H9 (cell line): ENCODE measurements around the gene DCX. TPM values are rescaled to one million over a fixed set of nuclear protein-coding genes. Genes with fewer than 3 reads are reported as not detected.

Experiments
- DNase-seq: peaks from one replicate; pipeline ENCODE4 v3.0.0-alpha.2; 2017
- H2AFZ ChIP-seq: one replicate; pipeline ENCODE4 v1.6.1; 2013; ENCODE audit warnings: mild to moderate bottlenecking, low read length, control low read depth, moderate library complexity
- H2AK5ac ChIP-seq: 2 replicates; pipeline ENCODE4 v1.6.1; 2013; ENCODE audit warnings: low read length, control low read depth, mixed read lengths; ENCODE audit not compliant: insufficient read length
- H2BK120ac ChIP-seq: one replicate; pipeline ENCODE4 v1.6.1; 2013; ENCODE audit warnings: low read depth, mild to moderate bottlenecking, low read length, control low read depth, inconsistent platforms; ENCODE audit not compliant: poor library complexity, severe bottlenecking
- H2BK12ac ChIP-seq: 2 replicates; pipeline ENCODE4 v1.6.1; 2013; ENCODE audit warnings: low read length, control low read depth, mixed read lengths, low read depth; ENCODE audit not compliant: insufficient read length
- H2BK15ac ChIP-seq: 2 replicates; pipeline ENCODE4 v1.6.1; 2013; ENCODE audit warnings: low read depth, low read length, control low read depth
- H2BK20ac ChIP-seq: one replicate; pipeline ENCODE4 v1.6.1; 2013; ENCODE audit warnings: low read depth, mild to moderate bottlenecking, low read length, control low read depth, inconsistent platforms; ENCODE audit not compliant: poor library complexity, severe bottlenecking
- H2BK5ac ChIP-seq: 2 replicates; pipeline ENCODE4 v1.6.1; 2013; ENCODE audit warnings: low read length, control low read depth, mixed read lengths; ENCODE audit not compliant: insufficient read length
- H3K14ac ChIP-seq: 2 replicates; pipeline ENCODE4 v1.6.1; 2013; ENCODE audit warnings: low read length, control low read depth; ENCODE audit not compliant: insufficient read depth
- H3K18ac ChIP-seq: 2 replicates; pipeline ENCODE4 v1.6.1; 2013; ENCODE audit warnings: low read depth, mild to moderate bottlenecking, mixed read lengths, low read length, control low read depth; ENCODE audit not compliant: insufficient read length
- H3K23ac ChIP-seq: 2 replicates; pipeline ENCODE4 v1.6.1; 2013; ENCODE audit warnings: low read length, control low read depth, mixed read lengths, low read depth; ENCODE audit not compliant: insufficient read length
- H3K23me2 ChIP-seq: 2 replicates; pipeline ENCODE4 v1.6.1; 2013; ENCODE audit warnings: low read depth, mild to moderate bottlenecking, mixed read lengths, low read length, control low read depth; ENCODE audit not compliant: insufficient read length, poor library complexity, severe bottlenecking
- H3K27ac ChIP-seq: 2 replicates; pipeline ENCODE4 v1.5.1; 2013; ENCODE audit warnings: low read length, control low read depth, mixed read lengths, low read depth; ENCODE audit not compliant: insufficient read length
- H3K27me3 ChIP-seq: 2 replicates; pipeline ENCODE4 v1.6.1; 2013; ENCODE audit warnings: low read length, control low read depth, inconsistent platforms; ENCODE audit not compliant: insufficient read depth
- H3K4ac ChIP-seq: 2 replicates; pipeline ENCODE4 v1.6.1; 2013; ENCODE audit warnings: low read depth, mild to moderate bottlenecking, control low read depth, inconsistent platforms, low read length, moderate library complexity
- H3K4me1 ChIP-seq: 2 replicates; pipeline ENCODE4 v1.6.1; 2013; ENCODE audit warnings: low read length, control low read depth, inconsistent platforms; ENCODE audit not compliant: insufficient read depth
- H3K4me2 ChIP-seq: 2 replicates; pipeline ENCODE4 v1.6.1; 2013; ENCODE audit warnings: low read length, control low read depth, mixed read lengths; ENCODE audit not compliant: insufficient read length, insufficient read depth
- H3K56ac ChIP-seq: 2 replicates; pipeline ENCODE4 v1.6.1; 2013; ENCODE audit warnings: low read depth, mild to moderate bottlenecking, mixed read lengths, low read length, control low read depth; ENCODE audit not compliant: insufficient read length
- H3K79me1 ChIP-seq: 2 replicates; pipeline ENCODE4 v1.6.1; 2013; ENCODE audit warnings: low read depth, mild to moderate bottlenecking, moderate library complexity, low read length, control low read depth, inconsistent platforms; ENCODE audit not compliant: insufficient read depth, poor library complexity, severe bottlenecking
- H3K79me2 ChIP-seq: 2 replicates; pipeline ENCODE4 v1.6.1; 2013; ENCODE audit warnings: low read length, control low read depth, inconsistent platforms; ENCODE audit not compliant: insufficient read depth
- H3K9ac ChIP-seq: 2 replicates; pipeline ENCODE4 v1.6.1; 2013; ENCODE audit warnings: low read length, control low read depth, mixed read lengths; ENCODE audit not compliant: insufficient read length; ENCODE audit errors: extremely low read depth
- H3K9me3 ChIP-seq: one replicate; pipeline ENCODE4 v1.6.1; 2013; ENCODE audit warnings: low read depth, low read length, inconsistent platforms; ENCODE audit not compliant: control insufficient read depth
- H3T11ph ChIP-seq: one replicate; pipeline ENCODE4 v1.6.1; 2013; ENCODE audit warnings: mild to moderate bottlenecking, low read length, control low read depth, inconsistent platforms
- H4K20me1 ChIP-seq: one replicate; pipeline ENCODE4 v1.6.1; 2013; ENCODE audit not compliant: control insufficient read depth, insufficient read length, insufficient read depth
- H4K5ac ChIP-seq: 2 replicates; pipeline ENCODE4 v1.6.1; 2013; ENCODE audit warnings: low read depth, mild to moderate bottlenecking, mixed read lengths, low read length, control low read depth; ENCODE audit not compliant: insufficient read length
- H4K8ac ChIP-seq: replicated peaks from 2 replicates; pipeline ENCODE4 v1.6.1; 2013; ENCODE audit warnings: low read length, control low read depth, mixed read lengths, low read depth; ENCODE audit not compliant: insufficient read length
- H4K91ac ChIP-seq: 2 replicates; pipeline ENCODE4 v1.6.1; 2013; ENCODE audit warnings: low read depth, mild to moderate bottlenecking, moderate library complexity, mixed read lengths, low read length, control low read depth; ENCODE audit not compliant: insufficient read length
- H3K27ac Mint-ChIP-seq, 3 experiments: 2 replicates in 2 of 3; 3 replicates in 1 of 3; pipeline ENCODE4 v1.8.0; 2020 to 2021; ENCODE audit warnings: mixed read lengths in 3 of 3, mild to moderate bottlenecking in 1 of 3, moderate library complexity in 1 of 3
- H3K27me3 Mint-ChIP-seq: 2 replicates; pipeline ENCODE4 v1.8.0; 2021; ENCODE audit warnings: low read depth, mild to moderate bottlenecking, moderate library complexity, mixed read lengths
- H3K36me3 Mint-ChIP-seq, 3 experiments: 2 replicates in 2 of 3; 3 replicates in 1 of 3; pipeline ENCODE4 v1.8.0; 2020 to 2021; ENCODE audit warnings: low read depth in 3 of 3, mixed read lengths in 3 of 3; ENCODE audit not compliant: insufficient read depth in 1 of 3
- H3K4me1 Mint-ChIP-seq, 2 experiments: 2 replicates each; pipeline ENCODE4 v1.8.0; 2020; ENCODE audit warnings: mixed read lengths in 2 of 2
- H3K4me3 Mint-ChIP-seq, 2 experiments: 2 replicates in 1 of 2; 3 replicates in 1 of 2; pipeline ENCODE4 v1.8.0; 2020 to 2021; ENCODE audit warnings: mild to moderate bottlenecking in 2 of 2, mixed read lengths in 2 of 2, moderate library complexity in 1 of 2
- H3K9me3 Mint-ChIP-seq, 2 experiments: 2 replicates in 1 of 2; 3 replicates in 1 of 2; pipeline ENCODE4 v1.8.0; 2020; ENCODE audit warnings: mild to moderate bottlenecking in 2 of 2, mixed read lengths in 2 of 2, moderate library complexity in 1 of 2
- CTCF ChIP-seq: fragments of 200-600 bp; sonication (generic); conservative IDR thresholded peaks from 3 replicates; pipeline ENCODE4 v1.8.0; 2021; ENCODE audit warnings: antibody characterized with exemption, mild to moderate bottlenecking
- WGBS: extraction: QIAGEN DNeasy Blood & Tissue Kit; methylation state at CpG from one replicate; pipeline ENCODE4 v1.1.7; 2013; ENCODE audit warnings: missing lambda C conversion rate, low lambda C conversion rate, mixed read lengths; ENCODE audit not compliant: insufficient read length; ENCODE audit errors: extremely low coverage; 5-methylcytosine and 5-hydroxymethylcytosine counted together
- total RNA-seq: library from RNA; stranded (reverse); gene quantifications from 2 replicates; pipeline ENCODE4 v1.2.1, GENCODE V29; 2021

DCX gene
- total RNA-seq, 1 experiment from 2014 or later: 2.0 TPM

- no peaks in the 10 kb centered on the region for H4K20me1 ChIP-seq
- no peak overlapping the region for H3K56ac ChIP-seq
- H3K9ac ChIP-seq: no peak overlapping the region
- H3K4me2 ChIP-seq: no peak overlapping the region
- H4K8ac ChIP-seq: no peak overlapping the region
- H3K14ac ChIP-seq: no peak overlapping the region
- H2BK20ac ChIP-seq: no peak overlapping the region
- no peaks in the 10 kb centered on the region for H3K27me3 ChIP-seq
- no peak overlapping the region for H3K27ac Mint-ChIP-seq
- H3K79me1 ChIP-seq: no peaks in the 10 kb centered on the region
- no peaks in the 10 kb centered on the region for H3K27me3 Mint-ChIP-seq
- H2AK5ac ChIP-seq: no peak overlapping the region
- H3K4me1 Mint-ChIP-seq: peaks cover 14 to 23% of the 10 kb centered on the region in 2 experiments
- H2BK5ac ChIP-seq: no peak overlapping the region
- no peak overlapping the region for H2BK12ac ChIP-seq
- no peak overlapping the region for H3K27ac ChIP-seq
- H3K4me1 ChIP-seq: no peaks in the 10 kb centered on the region
- H4K5ac ChIP-seq: no peak overlapping the region
- H3K36me3 Mint-ChIP-seq: no peaks in the 10 kb centered on the region
- H4K91ac ChIP-seq: no peak overlapping the region
- H3K18ac ChIP-seq: no peak overlapping the region
- no peaks in the 10 kb centered on the region for H3K9me3 Mint-ChIP-seq
- H2BK120ac ChIP-seq: no peak overlapping the region
- DNase-seq: no peak
- H2AFZ ChIP-seq: no peak overlapping the region
- WGBS: no CpG with 5 or more reads among the region's 2 CpGs
- no peak for TF ChIP-seq CTCF
- no peak overlapping the region for H3K23ac ChIP-seq
- no peaks in the 10 kb centered on the region for H3K79me2 ChIP-seq
- H3K4ac ChIP-seq: no peak overlapping the region
- no peak overlapping the region for H2BK15ac ChIP-seq
- H3K9me3 ChIP-seq: no peaks in the 10 kb centered on the region
- no peak overlapping the region for H3K4me3 Mint-ChIP-seq
- H3T11ph ChIP-seq: no peak overlapping the region
- no peaks in the 10 kb centered on the region for H3K23me2 ChIP-seq
These were observed 146.5 kb downstream of the DCX start for GRCh38 chrX:111265486-111265885.
